ES-I3 (cell line): ENCODE measurements around the gene PGAP1.

Source experiments
- H3K36me3 ChIP-seq: 2 replicates; pipeline ENCODE4 v1.6.1; 2013; ENCODE audit warnings: mild to moderate bottlenecking, low read length, control low read depth, moderate library complexity; ENCODE audit not compliant: insufficient read depth
- H3K4me1 ChIP-seq: 2 replicates; pipeline ENCODE4 v1.6.1; 2013; ENCODE audit warnings: mild to moderate bottlenecking, control low read depth, low read length; ENCODE audit not compliant: insufficient read depth
- H3K9ac ChIP-seq: 2 replicates; pipeline ENCODE4 v1.6.1; 2013; ENCODE audit warnings: low read depth, mild to moderate bottlenecking, low read length, moderate library complexity
- H3K9me3 ChIP-seq: 2 replicates; pipeline ENCODE4 v1.6.1; 2013; ENCODE audit warnings: mild to moderate bottlenecking, low read length, moderate library complexity; ENCODE audit not compliant: control insufficient read depth, insufficient read depth

Gene PGAP1

DNA sequence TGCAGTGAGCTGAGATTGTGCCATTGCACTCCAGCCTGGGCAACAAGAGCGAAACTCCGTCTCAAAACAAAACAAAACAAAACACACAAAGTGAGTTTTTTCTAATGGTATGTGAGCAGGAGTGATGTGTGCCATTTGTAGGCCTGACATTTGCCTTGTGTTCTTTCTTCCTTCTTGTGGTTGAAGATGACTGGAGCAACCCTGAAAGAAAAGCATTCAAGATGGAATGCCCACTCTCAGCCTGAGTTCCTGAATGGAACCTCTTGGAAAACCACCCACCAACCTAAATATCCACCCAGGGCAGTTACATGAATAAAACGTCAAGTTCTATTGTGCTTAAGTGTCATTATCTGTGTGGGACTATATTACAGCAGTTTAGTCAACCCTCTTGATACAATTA is 26.5 kb downstream of the PGAP1 start:
- Histone ChIP-seq H3K9ac (no peak overlapping the region), H3K9me3 (no peaks in the 10 kb centered on the region; the same call in 1 of the 2 replicates), H3K36me3 (no peaks in the 10 kb centered on the region; the same call in 1 of the 2 replicates), H3K4me1 (no peaks in the 10 kb centered on the region)

- H3K4me1 ChIP-seq, result no peaks in the 10 kb centered on the region
- no peaks in the 10 kb centered on the region for H3K36me3 ChIP-seq
- no peak overlapping the region for H3K9ac ChIP-seq
- H3K9me3 ChIP-seq, result no peaks in the 10 kb centered on the region
These were observed 35.4 kb downstream of the PGAP1 start for GRCh38 chr2:196891136-196891535.

DNA sequence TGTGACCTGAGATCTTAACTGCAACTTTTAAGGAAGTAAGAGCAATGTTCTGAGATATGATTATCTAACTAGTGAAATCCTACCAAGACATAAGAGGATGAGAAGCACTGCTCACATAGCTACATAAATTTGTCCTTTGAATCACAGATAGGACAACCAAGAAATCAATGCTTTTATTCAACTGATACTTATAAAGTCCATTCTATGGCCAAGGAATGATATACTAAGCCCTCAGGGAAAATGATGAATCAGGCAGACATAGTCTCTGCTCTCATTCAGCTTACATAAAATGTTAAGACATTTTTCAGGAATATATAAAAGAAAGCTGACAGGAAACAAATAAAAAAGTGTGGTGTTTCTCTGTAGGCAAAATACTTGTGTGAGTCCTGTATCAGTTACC is 39.1 kb downstream of the PGAP1 start:
- H3K4me1 ChIP-seq, result no peaks in the 10 kb centered on the region
- no peaks in the 10 kb centered on the region for H3K9me3 ChIP-seq
- H3K9ac ChIP-seq, result no peak overlapping the region
- H3K36me3 ChIP-seq, result peaks cover 4% of the 10 kb centered on the region; the same call in 1 of the 2 replicates

DNA sequence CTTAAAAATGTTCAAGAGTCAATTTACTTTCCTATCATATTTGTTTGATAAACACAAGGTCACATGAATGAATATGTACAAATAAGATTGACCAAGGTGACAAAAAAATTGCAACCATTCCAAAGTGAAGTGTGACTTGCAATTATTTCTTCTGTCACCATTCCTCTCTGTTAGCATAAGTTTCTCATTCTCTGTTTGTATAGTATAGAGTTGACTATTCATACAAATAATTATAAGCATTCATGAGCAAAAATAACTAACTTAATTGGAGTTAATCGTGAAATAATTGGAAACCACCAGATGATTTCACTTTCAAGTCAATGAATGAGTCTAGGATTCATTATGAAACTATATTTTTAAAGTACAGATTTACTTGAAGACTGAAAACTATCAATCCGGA is 42.1 kb downstream of the PGAP1 start:
- peaks cover 4% of the 10 kb centered on the region; the same call in 1 of the 2 replicates for H3K36me3 ChIP-seq
- no peak overlapping the region for H3K9ac ChIP-seq
- no peaks in the 10 kb centered on the region for H3K9me3 ChIP-seq
- H3K4me1 ChIP-seq, result no peaks in the 10 kb centered on the region

DNA sequence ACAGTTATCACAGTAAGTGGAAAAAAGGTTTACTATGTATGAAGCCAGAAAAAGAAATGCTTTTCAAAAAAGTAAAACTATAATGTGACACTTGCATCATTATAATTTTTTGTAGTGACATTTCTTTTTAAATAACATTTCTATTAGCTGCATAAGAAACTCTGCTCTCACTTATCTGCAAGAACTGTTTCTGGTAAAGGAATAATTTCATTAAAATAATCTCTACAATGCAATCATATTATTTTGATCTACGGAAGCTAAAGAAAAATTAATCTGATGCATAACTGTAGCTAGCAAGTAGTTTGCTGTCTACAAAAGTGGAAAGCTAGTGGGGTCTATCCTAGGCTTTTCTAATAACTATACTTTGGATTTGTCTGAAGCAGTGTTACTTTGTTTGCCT is 50.1 kb downstream of the PGAP1 start:
- no peaks in the 10 kb centered on the region for H3K9me3 ChIP-seq
- no peak overlapping the region for H3K9ac ChIP-seq
- 0 out of 2 replicates have a peak, but pooled peaks cover 4% of the 10 kb centered on the region for H3K36me3 ChIP-seq
- H3K4me1 ChIP-seq, result no peaks in the 10 kb centered on the region

DNA sequence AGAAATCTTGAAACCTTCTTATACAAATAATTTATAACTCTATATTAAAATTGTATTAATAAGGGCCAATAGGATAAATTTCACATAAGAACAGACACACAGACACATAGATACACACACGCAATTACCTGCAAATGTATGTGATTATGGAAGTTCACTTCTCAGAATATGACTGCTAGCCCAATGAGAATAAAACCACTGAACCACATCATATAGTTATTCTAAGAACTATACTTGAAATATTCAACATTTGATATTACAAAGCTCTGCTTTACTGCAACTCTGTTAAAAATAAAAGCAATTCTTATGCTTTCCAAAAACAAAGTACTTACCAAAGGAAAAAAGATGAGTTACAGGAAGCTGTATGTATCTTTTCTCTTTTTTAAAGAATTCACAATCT is 51.1 kb downstream of the PGAP1 start:
- Histone ChIP-seq H3K9me3 (no peaks in the 10 kb centered on the region), H3K9ac (no peak overlapping the region), H3K36me3 (0 out of 2 replicates have a peak, but pooled peaks cover 4% of the 10 kb centered on the region), H3K4me1 (no peaks in the 10 kb centered on the region)

DNA sequence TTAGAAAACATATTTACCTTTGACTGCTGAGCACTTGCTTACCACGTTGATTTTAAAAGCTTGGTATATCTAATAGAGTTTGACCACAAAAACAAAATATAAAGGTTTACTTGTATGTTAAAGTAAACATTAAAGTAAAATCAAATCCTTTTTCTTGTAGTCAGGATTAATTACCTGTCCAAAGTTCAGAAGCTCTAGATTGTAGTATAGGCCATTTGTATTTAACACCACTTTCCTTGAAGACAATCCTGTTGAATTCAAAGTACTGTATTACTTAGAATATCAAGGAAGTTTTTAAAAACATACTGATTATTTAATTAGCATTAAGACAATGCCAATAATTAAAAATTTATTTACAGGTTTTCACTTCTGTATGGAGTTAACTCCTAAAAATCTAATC is 53.0 kb downstream of the PGAP1 start:
- Histone ChIP-seq H3K4me1 (no peaks in the 10 kb centered on the region), H3K36me3 (no peaks in the 10 kb centered on the region), H3K9me3 (no peaks in the 10 kb centered on the region), H3K9ac (no peak overlapping the region)

- Histone ChIP-seq H3K36me3 (no peaks in the 10 kb centered on the region), H3K9ac (no peak overlapping the region), H3K4me1 (no peaks in the 10 kb centered on the region), H3K9me3 (peaks cover 3% of the 10 kb centered on the region; the same call in 1 of the 2 replicates)
These were observed 71.9 kb downstream of the PGAP1 start for GRCh38 chr2:196854629-196855028.

GRCh38 chr2:196853301-196854087 is 73.0 kb downstream of the PGAP1 start:
- Histone ChIP-seq H3K36me3 (no peaks in the 10 kb centered on the region), H3K9ac (no peak overlapping the region), H3K9me3 (no peaks in the 10 kb centered on the region), H3K4me1 (no peaks in the 10 kb centered on the region)

- Histone ChIP-seq H3K4me1 (no peaks in the 10 kb centered on the region), H3K9me3 (no peaks in the 10 kb centered on the region), H3K9ac (no peak overlapping the region), H3K36me3 (peaks cover 4% of the 10 kb centered on the region; the same call in 1 of the 2 replicates)
These were observed 75.4 kb downstream of the PGAP1 start for GRCh38 chr2:196851088-196851487.

GRCh38 chr2:196849895-196850294 is 76.6 kb downstream of the PGAP1 start:
- no peak overlapping the region for H3K9ac ChIP-seq
- H3K9me3 ChIP-seq, result no peaks in the 10 kb centered on the region
- H3K36me3 ChIP-seq, result peaks cover 4% of the 10 kb centered on the region; the same call in 1 of the 2 replicates
- no peaks in the 10 kb centered on the region for H3K4me1 ChIP-seq

GRCh38 chr2:196846295-196846694 is 80.2 kb downstream of the PGAP1 start:
- no peaks in the 10 kb centered on the region for H3K9me3 ChIP-seq
- H3K4me1 ChIP-seq, result no peaks in the 10 kb centered on the region
- peaks cover 4% of the 10 kb centered on the region; the same call in 1 of the 2 replicates for H3K36me3 ChIP-seq
- no peak overlapping the region for H3K9ac ChIP-seq

DNA sequence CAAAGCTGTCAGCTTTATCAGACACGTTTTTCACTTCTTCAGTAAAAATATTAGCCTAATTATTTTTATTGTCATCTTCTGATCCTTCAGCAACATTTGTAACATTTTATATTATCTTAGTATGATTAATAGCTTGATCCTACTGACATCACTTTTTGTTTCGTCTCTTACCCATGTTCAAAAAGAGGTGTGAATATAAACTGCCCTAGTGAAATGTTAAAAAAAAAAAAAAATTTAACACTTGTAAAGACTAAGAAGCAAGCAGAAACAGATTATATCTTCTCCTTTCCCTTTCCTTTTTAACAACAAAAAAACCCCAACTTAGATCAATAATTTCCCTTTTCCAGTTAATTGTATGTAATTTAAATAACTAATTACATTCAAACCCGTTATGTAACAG is 81.1 kb downstream of the PGAP1 start:
- Histone ChIP-seq H3K9me3 (no peaks in the 10 kb centered on the region), H3K36me3 (peaks cover 4% of the 10 kb centered on the region; the same call in 1 of the 2 replicates), H3K9ac (no peak overlapping the region), H3K4me1 (no peaks in the 10 kb centered on the region)

DNA sequence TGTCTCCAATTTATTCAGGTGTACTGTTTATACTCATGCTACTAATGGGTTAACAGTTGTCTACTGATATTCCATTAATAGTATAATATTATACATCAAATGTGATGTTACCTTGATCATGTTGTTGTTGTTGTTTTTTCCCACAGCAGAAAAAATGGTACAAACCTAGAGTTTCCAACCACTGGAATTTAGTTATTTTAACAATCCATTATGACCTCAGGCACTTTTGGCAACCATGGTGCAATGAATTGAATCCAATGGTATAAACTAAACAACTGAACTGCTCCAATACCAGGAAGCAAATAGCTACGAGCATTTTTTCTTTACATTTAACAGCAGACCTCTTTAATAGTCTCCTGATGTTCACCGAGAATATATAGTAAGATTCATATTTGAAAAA is 86.3 kb downstream of the PGAP1 start:
- Histone ChIP-seq H3K36me3 (peaks cover 3% of the 10 kb centered on the region; the same call in 1 of the 2 replicates), H3K9me3 (no peaks in the 10 kb centered on the region), H3K9ac (no peak overlapping the region), H3K4me1 (no peaks in the 10 kb centered on the region)

GRCh38 chr2:196839574-196839973 is 86.9 kb downstream of the PGAP1 start:
- H3K9me3 ChIP-seq, result no peaks in the 10 kb centered on the region
- no peaks in the 10 kb centered on the region for H3K4me1 ChIP-seq
- no peak overlapping the region for H3K9ac ChIP-seq
- peaks cover 3% of the 10 kb centered on the region; the same call in 1 of the 2 replicates for H3K36me3 ChIP-seq
